HepG2 (cell line): ENCODE measurements around the gene SGMS1. TPM values are rescaled to one million over a fixed set of nuclear protein-coding genes. Genes with fewer than 3 reads are reported as not detected.

Source experiments
- E2F2 ChIP-seq: sonication (generic); formaldehyde crosslinking; IDR thresholded peaks from 2 replicates; pipeline ENCODE4 v1.4.0; 2020; ENCODE audit warnings: missing genetic modification reagents, borderline replicate concordance
- ELF1 ChIP-seq: sonication (generic); formaldehyde crosslinking; IDR thresholded peaks from 2 replicates; pipeline ENCODE4 v1.4.0; 2020; ENCODE audit warnings: missing genetic modification reagents
- IRF2 ChIP-seq: IDR thresholded peaks from 2 replicates; pipeline ENCODE4 v1.6.1; 2018; ENCODE audit warnings: missing genetic modification reagents, missing compliant biosample characterization
- NR0B2 ChIP-seq: sonication (generic); formaldehyde crosslinking; IDR thresholded peaks from 2 replicates; pipeline ENCODE4 v1.4.0; 2020; ENCODE audit warnings: mild to moderate bottlenecking, missing genetic modification reagents
- PLRG1 ChIP-seq: fragments of 450-650 bp; conservative IDR thresholded peaks from 2 replicates; pipeline ENCODE4 v1.6.1; 2016
- SP1 ChIP-seq, 2 experiments: fragments of 450-650 bp in 1 of 2; sonication (generic) in 1 of 2; formaldehyde crosslinking in 1 of 2; IDR thresholded peaks; 2 replicates each; pipeline versions ENCODE4 v1.4.0 to v1.6.1; 2016 to 2020; ENCODE audit warnings: missing genetic modification reagents in 1 of 2
- STAT6 ChIP-seq: sonication (generic); formaldehyde crosslinking; IDR thresholded peaks from 2 replicates; pipeline ENCODE4 v1.4.0; 2020; ENCODE audit warnings: missing genetic modification reagents, mild to moderate bottlenecking, borderline replicate concordance
- ZFP36L1 ChIP-seq: sonication (generic); formaldehyde crosslinking; IDR thresholded peaks from 2 replicates; pipeline ENCODE4 v1.8.0; 2022; ENCODE audit warnings: mild to moderate bottlenecking, missing genetic modification reagents, moderate library complexity
- ZGPAT ChIP-seq: IDR thresholded peaks from 2 replicates; pipeline ENCODE4 v1.6.1; 2016; ENCODE audit warnings: mild to moderate bottlenecking
- ZNF326 ChIP-seq: sonication (generic); formaldehyde crosslinking; IDR thresholded peaks from 2 replicates; pipeline ENCODE4 v1.4.0; 2020; ENCODE audit warnings: missing genetic modification reagents, borderline replicate concordance
- ZNF431 ChIP-seq: sonication (generic); formaldehyde crosslinking; IDR thresholded peaks from 2 replicates; pipeline ENCODE4 v1.9.0; 2022; ENCODE audit warnings: missing genetic modification reagents, low read depth, mild to moderate bottlenecking, borderline replicate concordance
- ZNF484 ChIP-seq: sonication (generic); formaldehyde crosslinking; IDR thresholded peaks from 2 replicates; pipeline ENCODE4 v1.5.1; 2020; ENCODE audit warnings: mild to moderate bottlenecking, low read depth, missing genetic modification reagents, borderline replicate concordance
- ZNF674 ChIP-seq: sonication (generic); formaldehyde crosslinking; IDR thresholded peaks from 2 replicates; pipeline ENCODE4 v1.5.0; 2020; ENCODE audit warnings: low read depth, mild to moderate bottlenecking, missing genetic modification reagents
- polyA plus RNA-seq, 8 experiments: library from polyadenylated mRNA; depleted of rRNA in 3 of 8; stranded (reverse) in 7 of 8; unstranded in 1 of 8; fragments of >200 nt; fragmentation: Illumina TruSeq in 4 of 8; extraction: Trizol in 4 of 8; gene quantifications; 2 replicates each; pipeline versions ENCODE4 v1.2.1 to v1.2.3, GENCODE V29; 2011 to 2016; ENCODE audit warnings: low read depth in 4 of 8, missing spikeins in 1 of 8, mixed read lengths in 1 of 8; ENCODE audit not compliant: insufficient read depth in 1 of 8
- total RNA-seq, 5 experiments: library from RNA; depleted of rRNA; stranded (reverse); fragments of >200 nt; fragmentation: Illumina TruSeq; extraction: Trizol; gene quantifications; 2 replicates each; pipeline ENCODE4 v1.2.3, GENCODE V29; 2016; ENCODE audit warnings: low read depth in 1 of 5
- TF ChIP-seq, protein P1 (sequence below): sonication (generic); formaldehyde crosslinking; IDR thresholded peaks from 2 replicates; pipeline ENCODE4 v1.4.0; 2020; ENCODE audit warnings: missing genetic modification reagents

The SGMS1 gene
- total and polyA plus RNA-seq, 2 of the 13 experiments (the other 11 are each of a cell fraction or from before 2014, with no cell fraction given): 6.5 to 15.1 TPM

DNA sequence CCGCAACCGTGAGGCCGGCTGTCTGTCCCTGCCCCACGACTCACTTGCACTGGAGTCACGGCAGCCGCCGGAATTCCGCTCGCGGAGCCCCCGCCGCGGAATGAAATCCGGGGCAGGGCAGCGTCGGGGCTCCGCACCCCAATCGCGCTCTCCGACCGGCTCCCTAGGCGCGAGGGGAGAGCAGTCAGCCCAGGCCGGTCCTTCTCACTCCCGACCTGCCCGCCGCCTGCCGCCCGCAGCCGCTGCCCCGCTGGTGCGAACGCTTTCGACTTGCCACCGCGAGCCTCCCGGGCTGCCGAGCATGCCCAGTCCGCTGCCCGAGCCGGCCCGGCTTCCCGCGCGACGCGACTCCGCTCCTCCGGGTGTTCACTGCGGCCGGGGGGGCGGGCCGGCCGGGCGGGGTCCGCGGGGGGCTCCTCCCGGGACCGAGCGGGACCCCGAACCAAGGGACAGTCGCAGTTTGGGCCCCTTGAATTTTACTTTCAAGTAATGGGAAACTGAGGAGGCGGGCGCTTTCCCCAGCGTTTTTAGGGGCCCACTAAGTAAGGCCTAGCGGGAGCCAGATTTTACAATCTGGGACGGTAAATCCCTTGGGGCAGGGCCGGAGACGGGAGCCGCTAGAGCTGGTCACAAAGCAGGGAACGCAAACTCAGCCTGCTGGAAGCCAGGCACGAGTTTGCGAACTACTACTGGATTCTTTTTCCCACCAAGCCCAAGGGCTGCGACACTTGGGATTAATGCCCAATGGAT, at the start of gene SGMS1 (continued):
- TF ChIP-seq ZGPAT (CRISPR knock-in tag): 0 out of 2 replicates have a peak, but pooled peaks have one; percentile 21
- no peak for TF ChIP-seq STAT6 (CRISPR knock-in tag)
- peak; percentile 76; the same call in 1 of the 2 replicates for TF ChIP-seq E2F2 (CRISPR knock-in tag)
- no peak for TF ChIP-seq ELF1 (CRISPR knock-in tag)
- TF ChIP-seq, protein P1, sequence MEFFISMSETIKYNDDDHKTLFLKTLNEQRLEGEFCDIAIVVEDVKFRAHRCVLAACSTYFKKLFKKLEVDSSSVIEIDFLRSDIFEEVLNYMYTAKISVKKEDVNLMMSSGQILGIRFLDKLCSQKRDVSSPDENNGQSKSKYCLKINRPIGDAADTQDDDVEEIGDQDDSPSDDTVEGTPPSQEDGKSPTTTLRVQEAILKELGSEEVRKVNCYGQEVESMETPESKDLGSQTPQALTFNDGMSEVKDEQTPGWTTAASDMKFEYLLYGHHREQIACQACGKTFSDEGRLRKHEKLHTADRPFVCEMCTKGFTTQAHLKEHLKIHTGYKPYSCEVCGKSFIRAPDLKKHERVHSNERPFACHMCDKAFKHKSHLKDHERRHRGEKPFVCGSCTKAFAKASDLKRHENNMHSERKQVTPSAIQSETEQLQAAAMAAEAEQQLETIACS: peak; percentile 1; the same call in 1 of the 2 replicates
- TF ChIP-seq SP1 (IDR thresholded peaks at IDR 0.05): no peak
- peak; percentile 75 for TF ChIP-seq SP1 (CRISPR knock-in tag; IDR thresholded peaks at IDR 0.05)
- no peak for TF ChIP-seq ZNF326 (CRISPR knock-in tag)
- no peak; the same call in 1 of the 2 replicates for TF ChIP-seq IRF2
- no peak for TF ChIP-seq PLRG1
- TF ChIP-seq ZNF484 (CRISPR knock-in tag): no peak
- 0 out of 2 replicates have a peak, but pooled peaks have one; percentile 29 for TF ChIP-seq NR0B2 (CRISPR knock-in tag)
- no peak for TF ChIP-seq ZFP36L1 (CRISPR knock-in tag)
- TF ChIP-seq ZNF674 (CRISPR knock-in tag): no peak
- no peak for TF ChIP-seq ZNF431
